ENCODE results near the gene MIAT.

The MIAT gene

GRCh38 chr22:26658161-26658560, 773 bp downstream of the MIAT start:
- Histone ChIP-seq H3K36me3 (no peaks in the 10 kb centered on the region), H3K4me3 (peak overlapping the region in 1 of 2 donors; percentile 32), H3K9me3 (no peaks in the 10 kb centered on the region), H3K27ac (no peak overlapping the region), H3K27me3 (peaks cover 0 to 82% of the 10 kb centered on the region in 2 donors), H3K4me1 (peaks cover 0 to 23% (median 21%) of the 10 kb centered on the region in 4 donors)
- DNase-seq = no peak
- no peak for TF ChIP-seq CTCF (IDR thresholded peaks at IDR 0.05)
- intact Hi-C loops (cut with DNase I; ENCODE audit: low total_unique reads) = no loop called here

- intact Hi-C loops (cut with DNase I; ENCODE audit: low total_unique reads) = no loop called here
- no peak for TF ChIP-seq CTCF (IDR thresholded peaks at IDR 0.05)
- no peak for DNase-seq
Observed at GRCh38 chr22:26658671-26659478, 1.5 kb downstream of the MIAT start.

GRCh38 chr22:26660356-26660755, 3.0 kb downstream of the MIAT start:
- H3K4me3 ChIP-seq = no peak overlapping the region
- H3K27ac ChIP-seq = no peak overlapping the region
- no peak for TF ChIP-seq CTCF (IDR thresholded peaks at IDR 0.05)
- DNase-seq = no peak
- intact Hi-C loops (cut with DNase I; ENCODE audit: low total_unique reads) = no loop called here
- no peaks in the 10 kb centered on the region for H3K9me3 ChIP-seq
- peaks cover 0 to 80% of the 10 kb centered on the region in 2 donors for H3K27me3 ChIP-seq
- no peaks in the 10 kb centered on the region for H3K36me3 ChIP-seq
- peaks cover 0 to 23% (median 21%) of the 10 kb centered on the region in 4 donors for H3K4me1 ChIP-seq

More at GRCh38 chr22:26658671-26659478, 1.5 kb downstream of the MIAT start:
- Histone ChIP-seq H3K4me3 (peak overlapping the region in 1 of 2 donors; percentile 32), H3K27me3 (peaks cover 0 to 82% of the 10 kb centered on the region in 2 donors), H3K36me3 (no peaks in the 10 kb centered on the region), H3K27ac (no peak overlapping the region), H3K9me3 (no peaks in the 10 kb centered on the region), H3K4me1 (peaks cover 0 to 23% (median 21%) of the 10 kb centered on the region in 4 donors)

- peaks cover 0 to 23% (median 21%) of the 10 kb centered on the region in 4 donors for H3K4me1 ChIP-seq
- no peak overlapping the region for H3K4me3 ChIP-seq
- H3K9me3 ChIP-seq = no peaks in the 10 kb centered on the region
- no peak for TF ChIP-seq CTCF (IDR thresholded peaks at IDR 0.05)
- DNase-seq = no peak
- intact Hi-C loops (cut with DNase I; ENCODE audit: low total_unique reads) = no loop called here
- no peak overlapping the region for H3K27ac ChIP-seq
- no peaks in the 10 kb centered on the region for H3K36me3 ChIP-seq
- H3K27me3 ChIP-seq = peaks cover 0 to 74% of the 10 kb centered on the region in 2 donors
Observed at GRCh38 chr22:26660961-26661578, 3.7 kb downstream of the MIAT start.

GRCh38 chr22:26662160-26662559, 4.8 kb downstream of the MIAT start:
- peaks cover 0 to 20% (median 18%) of the 10 kb centered on the region in 4 donors for H3K4me1 ChIP-seq
- TF ChIP-seq CTCF (IDR thresholded peaks at IDR 0.05) = no peak
- H3K27ac ChIP-seq = no peak overlapping the region
- no peak overlapping the region for H3K4me3 ChIP-seq
- H3K9me3 ChIP-seq = no peaks in the 10 kb centered on the region
- DNase-seq = no peak
- intact Hi-C loops (cut with DNase I; ENCODE audit: low total_unique reads) = no loop called here
- H3K36me3 ChIP-seq = no peaks in the 10 kb centered on the region
- peaks cover 0 to 74% of the 10 kb centered on the region in 2 donors for H3K27me3 ChIP-seq

Measured in tibial artery (tissue), 4 donors.